ENCODE data around the gene MUSK.
"Not testable (repeated sequence)": the region's sequence is repeated elsewhere in the genome, so short reads cannot be mapped to it uniquely, and the experiment has no call there.

Gene MUSK

GRCh38 chr9:110668570-110669167, at the start of gene MUSK:
TSS of gene MUSK (plus strand) at chr9:110668791. CDS start at chr9:110668905, 114 bp downstream.
- DNase-seq, result no peak

DNA sequence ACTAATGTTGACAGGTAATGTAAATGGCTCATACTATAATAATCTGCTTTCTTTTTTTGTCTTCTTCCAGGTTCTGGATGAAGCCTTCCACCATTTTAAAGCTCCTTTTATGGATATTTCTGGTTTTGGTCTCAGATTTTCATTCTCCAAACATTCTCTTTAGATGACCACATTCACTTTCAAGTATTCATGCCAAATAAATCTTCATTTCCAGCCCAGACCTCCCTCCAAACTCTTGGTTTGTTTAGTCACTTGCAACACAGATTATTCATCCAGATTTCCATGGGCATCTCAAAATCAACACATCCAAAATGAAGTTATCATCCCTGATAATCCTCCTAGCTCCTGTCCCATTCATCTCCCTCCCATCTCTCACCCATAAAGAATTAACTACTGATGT, 48.8 kb upstream of the MUSK start:
- DNase-seq, result no peak

- no peak for DNase-seq
Measured at GRCh38 chr9:110620726-110621125, 47.9 kb upstream of the MUSK start.

DNA sequence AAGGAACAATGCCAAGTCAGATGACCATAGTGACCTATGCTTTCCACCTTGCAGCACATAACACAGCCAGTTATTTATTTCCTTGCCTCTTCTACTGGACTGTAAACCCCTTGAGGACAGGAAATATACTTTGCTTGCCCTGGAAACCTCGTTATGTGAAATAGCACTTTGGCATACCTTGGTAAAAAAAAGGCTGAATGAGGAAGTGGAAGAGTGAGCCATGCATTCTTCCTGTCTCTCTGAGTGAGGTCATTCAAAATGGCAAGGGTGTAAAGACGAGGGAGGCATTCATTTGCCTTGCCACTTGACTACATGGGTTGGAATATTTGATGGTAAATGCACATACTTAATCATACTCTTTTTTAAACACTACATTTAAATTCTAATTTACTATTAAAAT, 46.2 kb upstream of the MUSK start:
- no peak for DNase-seq

- DNase-seq, result no peak
Measured at GRCh38 chr9:110623462-110624025, 45.0 kb upstream of the MUSK start.

DNA sequence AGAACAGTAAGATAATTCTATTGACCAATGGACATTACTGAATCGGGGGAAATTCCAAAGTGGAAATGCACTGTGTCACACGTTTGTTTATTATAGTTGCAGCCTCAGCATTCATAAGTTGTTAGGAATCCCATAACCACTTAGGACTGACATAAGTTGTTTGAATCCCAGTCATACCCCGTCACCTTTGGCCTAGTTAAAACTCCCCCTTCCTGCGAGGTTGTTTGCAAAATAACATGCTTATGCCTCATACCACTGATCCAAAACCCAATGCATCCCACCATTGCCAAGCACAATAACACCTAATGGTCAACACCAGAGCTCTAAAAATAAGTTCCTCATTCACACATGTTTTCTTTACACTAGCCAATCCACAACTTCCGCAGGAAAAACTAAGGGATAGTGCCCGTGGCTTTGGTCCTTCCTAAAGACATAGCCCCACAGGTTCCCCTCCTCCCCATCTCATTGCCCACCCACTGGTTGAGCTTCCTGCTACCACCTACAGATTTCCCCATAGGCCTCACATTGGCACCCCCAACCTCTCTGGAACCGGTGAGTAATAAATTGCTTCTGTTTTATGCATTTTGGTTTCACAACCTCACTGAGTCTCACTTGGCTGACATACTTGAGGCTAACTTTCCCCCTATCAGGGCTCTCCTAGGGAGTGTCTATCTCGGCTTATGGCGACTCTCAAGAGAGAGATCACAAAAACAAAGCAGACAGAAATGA, 42.3 kb upstream of the MUSK start:
- no peak for DNase-seq

GRCh38 chr9:110635589-110635988, 33.0 kb upstream of the MUSK start:
- DNase-seq, result no peak

- DNase-seq, result no peak
Measured at GRCh38 chr9:110638381-110638954, 30.1 kb upstream of the MUSK start.

DNA sequence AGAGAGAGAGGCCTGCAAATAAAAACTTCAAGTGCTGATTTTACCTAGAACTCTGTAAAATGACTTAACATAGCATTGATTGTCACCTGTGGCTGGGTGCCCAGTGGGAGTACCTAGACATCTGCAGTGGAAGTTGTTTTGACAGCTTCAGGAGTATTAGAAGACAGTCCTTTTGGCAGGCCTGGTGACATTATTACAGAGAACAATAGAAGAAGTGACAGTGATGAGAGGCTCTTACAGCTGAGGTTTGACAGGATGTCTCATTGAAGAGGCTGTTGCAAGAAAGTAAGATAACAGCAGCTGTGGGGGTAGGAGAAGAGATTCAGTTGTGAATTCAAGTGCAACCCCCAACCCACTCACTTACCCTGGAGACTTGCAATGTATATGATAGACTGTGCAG, 27.9 kb upstream of the MUSK start:
- DNase-seq, result no peak

DNA sequence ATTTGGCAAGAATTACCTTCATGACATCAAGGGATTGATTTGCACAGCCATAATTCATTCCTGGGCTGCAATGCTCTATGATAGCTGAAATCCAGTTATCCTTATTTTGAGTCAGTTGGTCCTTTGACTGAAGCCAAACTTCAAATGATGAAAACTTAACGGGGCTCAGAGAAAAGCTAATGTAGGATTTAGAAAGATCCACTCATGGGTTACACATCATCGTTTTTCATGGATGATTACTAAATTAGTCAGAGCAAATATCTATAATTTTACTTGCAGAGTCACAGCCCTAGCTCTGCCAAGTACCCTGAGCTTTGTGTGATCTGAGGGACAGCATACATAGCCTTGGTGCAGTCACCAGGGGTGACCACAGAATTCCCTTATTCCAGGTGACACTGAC, 27.3 kb upstream of the MUSK start:
- DNase-seq, result no peak

DNA sequence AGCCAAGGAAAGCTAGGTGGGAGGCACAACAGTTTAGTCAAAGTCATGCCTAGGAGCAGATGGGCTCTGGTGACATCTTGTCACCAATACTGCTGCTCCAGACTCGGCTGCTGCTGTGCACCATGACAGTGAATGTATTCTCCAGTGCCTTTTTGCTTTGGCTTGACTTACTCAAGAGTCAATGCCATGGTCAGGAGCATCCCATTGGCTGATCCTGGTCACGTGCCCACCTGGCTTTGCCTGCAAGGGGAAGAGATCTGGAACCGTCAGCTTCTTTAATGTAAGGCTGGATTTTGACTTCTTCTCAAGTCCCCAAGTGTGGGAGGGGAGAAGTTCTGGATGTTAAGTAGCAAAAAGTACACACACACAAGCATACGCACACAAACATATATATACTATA, 19.9 kb upstream of the MUSK start:
- DNase-seq, result no peak

DNA sequence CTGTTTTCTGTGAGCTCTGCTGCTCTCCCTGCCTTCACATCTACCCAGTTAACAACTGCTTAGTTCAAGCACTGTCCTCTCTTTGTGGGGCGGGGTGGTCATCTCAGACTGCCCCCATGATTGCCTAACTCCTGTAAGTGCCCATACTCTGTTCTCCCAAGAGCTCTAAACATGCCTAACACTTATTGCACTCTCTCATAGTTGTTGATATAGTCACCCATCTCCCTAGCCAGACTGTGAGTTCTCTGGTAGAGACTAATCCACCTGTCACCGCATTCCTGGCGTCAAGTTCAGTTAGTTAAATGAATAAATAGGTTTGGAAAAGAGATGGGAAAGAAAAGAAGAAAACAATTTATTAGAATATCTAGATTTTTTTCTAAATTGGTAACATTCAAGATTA, 18.3 kb upstream of the MUSK start:
- DNase-seq, result no peak

GRCh38 chr9:110650991-110651411, 17.6 kb upstream of the MUSK start:
- DNase-seq, result no peak

DNA sequence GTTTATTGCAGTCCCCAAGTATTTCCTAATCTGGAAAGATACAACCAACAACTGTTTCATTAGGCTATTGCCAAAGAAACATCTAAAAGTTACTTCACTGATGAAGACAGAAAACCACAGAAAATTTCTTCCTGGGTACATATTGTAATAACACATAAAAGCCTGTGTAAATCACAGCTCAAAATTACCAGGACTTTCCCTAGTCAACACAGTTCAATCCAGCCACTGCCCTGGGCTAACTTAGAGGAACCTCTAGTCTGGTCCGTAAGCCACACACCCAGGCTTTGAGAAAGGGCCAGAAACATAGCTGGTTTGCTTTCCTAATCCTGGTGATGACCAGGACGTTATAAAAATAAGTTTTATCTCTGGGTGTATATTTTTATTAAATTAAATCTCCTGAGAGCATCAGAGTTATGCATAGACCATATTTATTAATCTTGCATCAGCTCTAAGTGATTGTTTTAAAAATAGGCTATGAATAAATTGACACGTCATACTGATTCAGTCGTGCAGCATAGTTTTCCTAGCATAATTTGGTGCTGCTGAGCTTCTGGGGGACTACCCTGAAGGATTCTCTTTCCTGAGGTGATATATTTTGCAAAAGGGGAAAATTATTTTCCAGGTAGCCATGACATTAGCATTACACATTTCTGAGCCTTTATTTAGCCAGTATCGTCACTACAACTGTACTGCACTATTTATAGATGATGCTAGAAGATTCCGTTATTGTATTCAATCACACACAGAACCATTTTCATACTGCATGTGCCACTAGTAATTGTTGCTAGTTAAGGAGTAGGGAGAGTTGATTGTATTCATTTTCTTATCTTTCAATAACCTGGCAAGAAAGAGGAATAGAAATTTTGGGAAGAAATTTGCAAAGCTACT, 12.6 kb upstream of the MUSK start:
- no peak for DNase-seq

DNA sequence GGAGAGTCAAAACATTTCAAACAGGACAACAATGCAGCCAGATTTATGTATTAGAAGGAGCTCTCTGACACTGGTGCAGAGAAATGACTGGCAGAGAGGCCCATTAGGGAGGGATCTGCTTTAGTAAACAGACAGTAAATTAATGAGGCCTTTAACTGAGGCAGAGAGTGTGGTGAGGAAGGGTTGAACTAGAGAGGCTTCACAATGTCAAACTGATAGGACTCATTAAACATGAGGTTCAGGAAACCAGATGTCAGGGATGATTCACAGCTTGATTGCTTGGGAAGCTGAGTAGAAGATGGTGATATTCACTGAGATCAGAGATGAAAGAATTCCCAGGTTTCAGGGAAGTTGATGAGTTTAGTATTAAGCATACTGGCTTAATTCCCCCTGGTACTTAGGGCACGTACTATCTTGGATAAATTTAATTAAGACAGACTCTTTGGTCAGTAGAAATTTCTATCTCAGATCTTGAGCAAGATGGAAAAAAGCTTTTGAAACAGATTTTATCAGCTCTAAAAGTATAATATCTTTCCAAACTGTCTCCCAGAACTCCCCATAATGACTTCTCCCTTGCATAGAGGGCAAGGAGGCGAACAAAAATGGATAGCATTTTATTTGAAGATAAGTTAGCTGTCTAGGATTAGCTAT, 8.6 kb upstream of the MUSK start:
- no peak for DNase-seq

DNA sequence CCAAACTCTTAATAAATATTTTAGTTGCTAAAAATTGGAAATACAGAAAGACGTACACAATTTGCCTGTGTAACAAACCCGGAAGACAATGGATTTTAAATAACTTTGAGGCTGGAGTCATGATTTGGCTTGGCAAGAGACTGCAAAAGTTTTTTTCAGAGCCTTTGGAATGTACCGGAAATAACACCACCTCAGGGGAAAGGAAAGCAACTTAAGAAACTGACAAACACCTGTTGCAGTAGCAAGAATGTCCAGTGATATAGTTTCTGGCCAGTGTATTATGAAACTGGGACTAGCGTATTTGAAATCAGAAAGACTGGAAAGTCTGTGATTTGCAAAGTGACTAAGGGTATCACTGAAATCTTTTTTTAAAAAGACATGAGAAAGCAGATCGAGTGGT, 842 bp downstream of the MUSK start:
- DNase-seq, result no peak

DNA sequence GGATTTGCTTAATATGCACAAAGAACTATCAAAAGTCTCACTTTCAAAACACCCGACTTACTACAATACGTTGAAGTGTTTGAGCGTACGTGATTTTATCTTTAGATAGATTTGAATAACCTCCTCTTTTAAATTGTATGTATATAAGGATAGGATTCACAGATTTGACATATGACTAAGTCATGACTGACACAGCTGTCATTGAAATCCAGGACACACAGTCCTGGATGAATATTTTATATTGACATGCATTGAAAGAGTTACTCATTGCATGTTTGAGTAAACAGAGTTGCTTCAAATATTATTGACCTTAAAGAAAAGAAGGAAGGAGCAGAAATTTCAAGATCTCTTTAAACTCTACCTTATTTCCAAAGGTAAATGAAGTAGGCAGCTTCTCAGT, 3.3 kb downstream of the MUSK start:
- no peak for DNase-seq

DNA sequence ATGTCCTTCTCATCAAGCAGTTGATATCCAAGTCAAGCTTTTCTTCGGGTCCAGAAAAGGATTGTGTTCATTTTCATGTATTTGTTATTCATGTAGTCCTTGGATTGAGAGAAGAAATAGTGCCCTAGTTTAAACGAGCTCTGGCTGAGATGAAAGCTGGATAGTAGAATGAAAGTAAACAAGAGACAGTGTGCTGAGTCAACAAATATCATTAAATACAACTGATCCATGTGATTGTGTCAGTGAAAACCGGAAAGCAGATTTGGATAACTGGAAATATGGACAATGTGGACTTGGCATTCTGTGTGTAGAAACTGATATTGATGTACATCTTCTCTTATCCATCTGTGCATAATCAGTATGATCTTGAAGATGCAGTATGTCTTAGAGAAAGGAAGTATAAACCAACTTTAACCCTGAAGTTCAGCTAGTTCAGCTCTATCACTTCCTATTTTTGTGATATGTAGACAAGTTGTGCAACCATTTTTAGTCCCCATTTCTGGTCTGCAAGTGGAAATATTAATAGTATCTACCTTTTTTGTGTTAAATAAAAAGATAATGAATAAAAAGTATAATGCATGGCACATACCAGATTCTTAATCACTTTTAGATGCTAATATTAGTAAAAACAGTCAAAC, 4.4 kb downstream of the MUSK start:
- DNase-seq, result no peak

GRCh38 chr9:110687497-110687896, 18.9 kb downstream of the MUSK start:
- DNase-seq, result no peak

DNA sequence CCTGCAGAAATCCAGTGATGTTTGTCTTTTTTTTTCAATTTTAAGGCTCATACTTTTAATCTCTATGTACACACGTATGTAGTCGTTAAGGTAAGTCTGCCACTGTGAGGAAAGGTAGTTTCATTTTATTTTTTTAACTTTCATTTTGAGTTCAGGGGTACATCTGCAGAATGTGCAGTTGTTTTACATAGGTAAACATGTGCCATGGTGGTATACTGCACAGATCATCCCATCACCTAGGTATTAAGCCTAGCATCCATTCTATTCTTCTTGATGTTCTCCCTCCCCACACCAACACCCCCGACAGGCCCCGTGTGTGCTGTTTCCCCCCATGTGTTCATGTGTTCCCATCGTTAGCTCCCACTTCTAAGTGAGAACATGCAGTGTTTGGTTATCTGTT, 19.7 kb downstream of the MUSK start:
- no peak for DNase-seq

DNA sequence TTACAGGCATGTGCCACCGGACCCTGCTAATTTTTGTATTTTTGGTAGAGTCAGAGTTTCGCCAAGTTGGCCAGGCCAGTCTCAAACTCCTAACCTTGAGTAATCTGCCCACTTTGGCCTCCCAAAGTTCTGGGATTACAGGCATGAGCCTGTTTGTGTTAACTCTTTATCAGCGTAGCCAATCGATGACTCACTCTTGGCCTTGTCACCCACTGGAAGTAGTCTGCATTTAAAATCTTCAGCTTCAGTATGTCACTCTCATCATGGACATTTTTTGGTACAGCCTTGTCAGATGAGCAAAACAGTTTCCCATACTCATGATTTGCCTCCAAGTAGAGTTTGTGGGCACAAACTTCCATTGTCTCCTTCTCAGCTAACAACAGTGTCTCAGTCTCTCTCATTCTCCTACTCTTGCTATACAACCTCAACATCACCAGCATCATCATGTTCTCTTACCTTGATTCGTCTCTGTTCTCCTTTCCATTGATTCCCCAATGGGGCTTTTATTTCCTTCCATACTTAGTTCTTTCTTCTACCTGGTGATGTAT, 22.5 kb downstream of the MUSK start:
- DNase-seq, result no peak

- not testable (repeated sequence) for DNase-seq
Measured at GRCh38 chr9:110695846-110696245, 27.3 kb downstream of the MUSK start.

Measured in activated CD8-positive, alpha-beta memory T cell treated with anti-CD3 and anti-CD28 coated beads, Interleukin-2, amount 50 U/mL, for 4 hours (primary cell).